PC-3 (cell line): ENCODE measurements around the gene NHSL1. TPM values are rescaled to one million over a fixed set of nuclear protein-coding genes. Genes with fewer than 3 reads are reported as not detected.

Source experiments
- ATAC-seq: fragments of 200-7000 bp; cut with Tn5 transposase; 2 replicates; pipeline ENCODE4 v1.9.1; 2020; ENCODE audit warnings: mild to moderate bottlenecking, moderate library complexity
- BruUV-seq: library from RNA; stranded (reverse); fragments of 400-500 nt; replicated peaks from 2 replicates; lab custom pipeline; 2021; lab: Mats Ljungman, UMichigan
- CTCF ChIA-PET: fragments of 300-600 bp; sonication (Branson Sonifier 250); formaldehyde crosslinking; loops from one replicate; lab custom pipeline; 2022; ENCODE audit warnings: antibody characterized with exemption; lab: Charles Lee
- POLR2A ChIA-PET: fragments of 300-600 bp; sonication (Branson Sonifier 250); formaldehyde crosslinking; loops from one replicate; lab custom pipeline; 2022; ENCODE audit warnings: antibody characterized with exemption; ENCODE audit not compliant: unreplicated experiment; lab: Charles Lee
- DNase-seq: peaks from one replicate; pipeline ENCODE4 v3.0.0-alpha.2; 2015
- H2AFZ ChIP-seq: fragments of 300-600 bp; sonication (generic); 2 replicates; pipeline ENCODE4 v1.6.0; 2016; ENCODE audit warnings: antibody characterized with exemption, low read length
- H3F3A ChIP-seq: fragments of 300-600 bp; sonication (generic); one replicate; pipeline ENCODE4 v1.6.0; 2017; ENCODE audit warnings: antibody characterized with exemption, low read length, control low read depth, mild to moderate bottlenecking; ENCODE audit not compliant: unreplicated experiment
- H3K27ac ChIP-seq: fragments of 300-600 bp; sonication (generic); 2 replicates; pipeline ENCODE4 v1.5.1; 2016; ENCODE audit warnings: mild to moderate bottlenecking, low read length
- H3K27me3 ChIP-seq: fragments of 300-600 bp; sonication (generic); 2 replicates; pipeline ENCODE4 v1.6.1; 2016; ENCODE audit warnings: low read length, mixed read lengths
- H3K36me3 ChIP-seq: fragments of 300-600 bp; sonication (generic); 2 replicates; pipeline ENCODE4 v1.6.1; 2016; ENCODE audit warnings: low read depth, mixed run types, low read length, mixed read lengths
- H3K4me1 ChIP-seq: fragments of 300-600 bp; sonication (generic); 2 replicates; pipeline ENCODE4 v1.5.1; 2016; ENCODE audit warnings: low read length; ENCODE audit not compliant: insufficient read depth
- H3K4me2 ChIP-seq: fragments of 300-600 bp; sonication (generic); 2 replicates; pipeline ENCODE4 v1.6.0; 2016; ENCODE audit warnings: low read length
- H3K4me3 ChIP-seq: fragments of 300-600 bp; sonication (generic); 2 replicates; pipeline ENCODE4 v1.5.1; 2016; ENCODE audit warnings: mild to moderate bottlenecking, low read length, mixed read lengths
- H3K79me2 ChIP-seq: fragments of 300-600 bp; sonication (generic); 2 replicates; pipeline ENCODE4 v1.6.1; 2017; ENCODE audit warnings: low read length, mixed read lengths
- H3K9ac ChIP-seq: fragments of 300-600 bp; sonication (generic); 2 replicates; pipeline ENCODE4 v1.6.0; 2016; ENCODE audit warnings: mild to moderate bottlenecking, low read length
- H3K9me2 ChIP-seq: fragments of 300-600 bp; sonication (generic); replicated peaks from 2 replicates; pipeline ENCODE4 v1.6.1; 2016; ENCODE audit warnings: mixed run types, low read length, mixed read lengths
- H3K9me3 ChIP-seq: fragments of 300-600 bp; sonication (generic); 2 replicates; pipeline ENCODE4 v1.6.1; 2016; ENCODE audit warnings: low read length, mixed read lengths
- H4K20me1 ChIP-seq: fragments of 300-600 bp; sonication (generic); 2 replicates; pipeline ENCODE4 v1.6.1; 2016; ENCODE audit warnings: low read length, mixed read lengths
- EZH2 ChIP-seq: fragments of 300-600 bp; sonication (generic); IDR thresholded peaks from one replicate; pipeline ENCODE4 v1.6.1; 2017; ENCODE audit warnings: antibody characterized with exemption, mild to moderate bottlenecking, low read length; ENCODE audit not compliant: unreplicated experiment
- EZH2phosphoT487 ChIP-seq: fragments of 300-600 bp; sonication (generic); IDR thresholded peaks from 2 replicates; pipeline ENCODE4 v1.6.1; 2018; ENCODE audit warnings: mild to moderate bottlenecking, antibody characterized with exemption, low read length, borderline replicate concordance
- intact Hi-C: fragments of 100-400 bp; cut with micrococcal nuclease; formaldehyde crosslinking; loops from 2 replicates; pipeline ENCODE4 v1.9.0; 2023
- total RNA-seq: library from RNA; depleted of rRNA; stranded (reverse); fragments of >200 nt; gene quantifications from 2 replicates; pipeline ENCODE4 v1.2.3, GENCODE V29; 2014
- TF ChIP-seq, protein P1 (sequence below): fragments of 300-600 bp; sonication (generic); conservative IDR thresholded peaks from 2 replicates; pipeline ENCODE4 v1.5.1; 2017; ENCODE audit warnings: antibody characterized with exemption, low read depth, mild to moderate bottlenecking, low read length

NHSL1 gene
- total RNA-seq, 1 experiment from 2014 or later = 4.8 TPM

DNA sequence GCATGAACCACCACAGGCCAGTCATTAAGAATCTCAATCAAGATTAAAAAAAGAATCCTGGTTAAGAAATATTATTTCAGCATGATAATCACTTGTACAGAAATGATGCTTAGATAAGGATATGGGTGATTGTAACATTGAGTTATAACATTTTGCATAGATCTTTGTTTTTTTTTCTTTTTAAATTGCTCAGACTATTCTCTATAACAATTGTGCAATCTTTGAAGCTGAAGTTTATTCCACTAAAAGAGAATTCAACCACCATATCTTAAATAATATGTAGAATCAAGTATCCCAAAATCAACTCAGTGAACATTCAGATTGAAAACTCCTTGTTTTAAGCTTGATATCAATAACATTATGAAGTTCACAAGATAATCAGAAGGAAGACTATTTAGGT lies 122.3 kb downstream of the NHSL1 start:
- CTCF ChIA-PET = no interaction called here

DNA sequence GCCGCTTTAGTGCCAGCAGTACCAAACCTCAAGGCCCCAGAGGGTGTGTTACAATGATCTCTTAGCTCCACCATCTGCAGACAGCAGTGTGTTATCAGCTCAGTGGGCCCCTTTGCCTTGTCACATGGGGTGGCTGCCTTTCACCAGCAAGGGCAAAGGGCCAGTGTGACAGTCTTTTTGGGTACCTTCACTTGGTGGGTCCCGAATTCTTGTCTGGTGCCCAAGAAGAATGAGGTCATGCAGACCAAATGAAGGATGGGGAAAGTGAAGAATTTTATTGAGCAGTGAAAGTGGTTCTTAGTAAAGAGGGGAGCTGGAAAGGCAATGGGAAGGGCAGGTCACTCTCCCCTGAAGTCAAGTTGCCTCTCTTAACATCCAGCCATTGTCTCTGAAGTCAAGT lies 124.5 kb downstream of the NHSL1 start:
- CTCF ChIA-PET = no interaction called here

More for the DNA sequence above, 122.3 kb downstream of the NHSL1 start:
- H3K9me3 ChIP-seq = no peaks in the 10 kb centered on the region
- no peak for ATAC-seq
- H3K4me2 ChIP-seq = no peak overlapping the region
- H3K9me2 ChIP-seq = no peaks in the 10 kb centered on the region
- no peaks in the 10 kb centered on the region for H4K20me1 ChIP-seq
- H3K4me3 ChIP-seq = no peak overlapping the region
- no peak for DNase-seq
- H3K27me3 ChIP-seq = no peaks in the 10 kb centered on the region
- POLR2A ChIA-PET = interaction anchor here (0.5 to 0.6 kb wide), 2 partner anchors 10 to 270 kb away, joined by 4 to 5 read pairs; partner anchors contain the start of gene PERP
- no peak overlapping the region for H2AFZ ChIP-seq
- no peaks in the 10 kb centered on the region for H3F3A ChIP-seq
- intact Hi-C loops = no loop called here
- H3K36me3 ChIP-seq = no peaks in the 10 kb centered on the region
- H3K4me1 ChIP-seq = peaks cover 7% of the 10 kb centered on the region; the same call in 1 of the 2 replicates
- BruUV-seq = no TSS peak
- H3K79me2 ChIP-seq = no peaks in the 10 kb centered on the region
- no peak overlapping the region for H3K27ac ChIP-seq
- TF ChIP-seq EZH2 (no peak), EZH2phosphoT487 (no peak)
- TF ChIP-seq, protein P1, sequence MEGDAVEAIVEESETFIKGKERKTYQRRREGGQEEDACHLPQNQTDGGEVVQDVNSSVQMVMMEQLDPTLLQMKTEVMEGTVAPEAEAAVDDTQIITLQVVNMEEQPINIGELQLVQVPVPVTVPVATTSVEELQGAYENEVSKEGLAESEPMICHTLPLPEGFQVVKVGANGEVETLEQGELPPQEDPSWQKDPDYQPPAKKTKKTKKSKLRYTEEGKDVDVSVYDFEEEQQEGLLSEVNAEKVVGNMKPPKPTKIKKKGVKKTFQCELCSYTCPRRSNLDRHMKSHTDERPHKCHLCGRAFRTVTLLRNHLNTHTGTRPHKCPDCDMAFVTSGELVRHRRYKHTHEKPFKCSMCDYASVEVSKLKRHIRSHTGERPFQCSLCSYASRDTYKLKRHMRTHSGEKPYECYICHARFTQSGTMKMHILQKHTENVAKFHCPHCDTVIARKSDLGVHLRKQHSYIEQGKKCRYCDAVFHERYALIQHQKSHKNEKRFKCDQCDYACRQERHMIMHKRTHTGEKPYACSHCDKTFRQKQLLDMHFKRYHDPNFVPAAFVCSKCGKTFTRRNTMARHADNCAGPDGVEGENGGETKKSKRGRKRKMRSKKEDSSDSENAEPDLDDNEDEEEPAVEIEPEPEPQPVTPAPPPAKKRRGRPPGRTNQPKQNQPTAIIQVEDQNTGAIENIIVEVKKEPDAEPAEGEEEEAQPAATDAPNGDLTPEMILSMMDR = no peak
- H3K9ac ChIP-seq = no peak overlapping the region

DNA sequence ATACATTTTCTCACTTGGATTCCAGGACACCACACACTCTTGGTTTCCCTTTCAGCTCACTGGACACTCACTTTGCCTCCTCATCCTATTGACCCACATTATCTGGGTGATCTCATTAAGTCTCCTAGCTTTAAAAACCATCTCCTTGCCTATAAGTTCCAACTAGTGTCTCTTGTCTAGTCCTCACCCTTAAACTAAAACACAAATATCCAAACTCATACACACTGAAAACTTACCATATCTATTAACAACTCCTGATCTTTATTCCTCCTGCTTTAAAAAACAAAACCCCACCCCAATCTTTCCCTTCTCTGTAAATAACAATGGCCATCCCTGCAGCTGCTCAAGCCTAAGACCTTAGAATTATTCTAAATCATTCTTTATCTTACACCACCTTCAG lies 125.1 kb downstream of the NHSL1 start:
- H4K20me1 ChIP-seq = no peaks in the 10 kb centered on the region
- peaks cover 13% of the 10 kb centered on the region for H3K4me1 ChIP-seq
- no peak overlapping the region for H2AFZ ChIP-seq
- no peak overlapping the region for H3K9ac ChIP-seq
- TF ChIP-seq EZH2phosphoT487 = no peak
- TF ChIP-seq, protein P1 = no peak
- TF ChIP-seq EZH2 = no peak
- ChIA-PET CTCF (no interaction called here), POLR2A (no interaction called here)
- H3K27me3 ChIP-seq = no peaks in the 10 kb centered on the region
- ATAC-seq = no peak
- H3K4me2 ChIP-seq = no peak overlapping the region
- no peaks in the 10 kb centered on the region for H3K36me3 ChIP-seq
- no peaks in the 10 kb centered on the region for H3K79me2 ChIP-seq
- no peak overlapping the region for H3K4me3 ChIP-seq
- BruUV-seq = no TSS peak
- H3K9me3 ChIP-seq = no peaks in the 10 kb centered on the region
- no peaks in the 10 kb centered on the region for H3K9me2 ChIP-seq
- H3K27ac ChIP-seq = no peak overlapping the region
- intact Hi-C loops = no loop called here
- DNase-seq = no peak
- no peaks in the 10 kb centered on the region for H3F3A ChIP-seq

More for the DNA sequence above, 124.5 kb downstream of the NHSL1 start:
- no peaks in the 10 kb centered on the region for H3K9me3 ChIP-seq
- H3K4me2 ChIP-seq = no peak overlapping the region
- TF ChIP-seq EZH2 = no peak
- TF ChIP-seq, protein P1 = no peak
- no peak for TF ChIP-seq EZH2phosphoT487
- no peak overlapping the region for H3K9ac ChIP-seq
- intact Hi-C loops = no loop called here
- H3K9me2 ChIP-seq = no peaks in the 10 kb centered on the region
- H3K27me3 ChIP-seq = no peaks in the 10 kb centered on the region
- BruUV-seq = no TSS peak
- no peak overlapping the region for H2AFZ ChIP-seq
- no peak for ATAC-seq
- H3K79me2 ChIP-seq = no peaks in the 10 kb centered on the region
- H3K36me3 ChIP-seq = no peaks in the 10 kb centered on the region
- POLR2A ChIA-PET = no interaction called here
- peaks cover 13% of the 10 kb centered on the region for H3K4me1 ChIP-seq
- H4K20me1 ChIP-seq = no peaks in the 10 kb centered on the region
- H3K27ac ChIP-seq = no peak overlapping the region
- no peak overlapping the region for H3K4me3 ChIP-seq
- no peak for DNase-seq
- H3F3A ChIP-seq = no peaks in the 10 kb centered on the region
